Brain pericyte (primary cell): Measurements from ENCODE around the gene CEP112.
"Not testable (repeated sequence)": the region's sequence is repeated elsewhere in the genome, so short reads cannot be mapped to it uniquely, and the experiment has no call there.

Source experiments
- DNase-seq: peaks from one replicate; pipeline ENCODE4 v3.0.0-alpha.2; 2012; ENCODE audit warnings: low read depth, low spot score

CEP112 gene

GRCh38 chr17:65688307-65688706, 503.6 kb downstream of the CEP112 start:
- DNase-seq, result no peak

- no peak for DNase-seq
Measured at GRCh38 chr17:65685110-65685509, 506.8 kb downstream of the CEP112 start.

- DNase-seq, result no peak
Measured at GRCh38 chr17:65684631-65685030, 507.3 kb downstream of the CEP112 start.

GRCh38 chr17:65683428-65683827, 508.5 kb downstream of the CEP112 start:
- no peak for DNase-seq

- not testable (repeated sequence) for DNase-seq
Measured at GRCh38 chr17:65681763-65682162, 510.2 kb downstream of the CEP112 start.

GRCh38 chr17:65679165-65679845, 512.6 kb downstream of the CEP112 start:
- DNase-seq, result no peak

- no peak for DNase-seq
Measured at GRCh38 chr17:65678546-65678945, 513.4 kb downstream of the CEP112 start.

- no peak for DNase-seq
Measured at GRCh38 chr17:65677932-65678331, 514.0 kb downstream of the CEP112 start.

- DNase-seq, result no peak
Measured at GRCh38 chr17:65674246-65675045, 517.5 kb downstream of the CEP112 start.

- DNase-seq, result no peak
Measured at GRCh38 chr17:65670667-65671371, 521.1 kb downstream of the CEP112 start.

GRCh38 chr17:65668211-65668610, 523.7 kb downstream of the CEP112 start:
- no peak for DNase-seq

- DNase-seq, result no peak
Measured at GRCh38 chr17:65667656-65668055, 524.3 kb downstream of the CEP112 start.

GRCh38 chr17:65666876-65667321, 525.0 kb downstream of the CEP112 start:
- DNase-seq, result no peak

GRCh38 chr17:65665966-65666365, 526.0 kb downstream of the CEP112 start:
- DNase-seq, result no peak

GRCh38 chr17:65664696-65665095, 527.2 kb downstream of the CEP112 start:
- no peak for DNase-seq

- DNase-seq, result no peak
Measured at GRCh38 chr17:65664266-65664665, 527.7 kb downstream of the CEP112 start.

GRCh38 chr17:65662196-65662595, 529.7 kb downstream of the CEP112 start:
- DNase-seq, result no peak

- DNase-seq, result no peak
Measured at GRCh38 chr17:65660947-65661346, 531.0 kb downstream of the CEP112 start.

- DNase-seq, result no peak
Measured at GRCh38 chr17:65660078-65660477, 531.9 kb downstream of the CEP112 start.

- no peak for DNase-seq
Measured at GRCh38 chr17:65659512-65659911, 532.4 kb downstream of the CEP112 start.

- DNase-seq, result no peak
Measured at GRCh38 chr17:65657251-65657828, 534.6 kb downstream of the CEP112 start.
